Neural cell (in vitro differentiated cells): ENCODE measurements around the gene SLC2A4.

ENCODE experiments used
- CTCF ChIP-seq: fragments of 450-650 bp; IDR thresholded peaks from 2 replicates; pipeline ENCODE4 v1.5.1; 2014; ENCODE audit warnings: antibody characterized with exemption, mild to moderate bottlenecking, moderate library complexity; ENCODE audit not compliant: poor library complexity, severe bottlenecking
- POLR2AphosphoS5 ChIP-seq: IDR thresholded peaks from 2 replicates; pipeline ENCODE4 v1.6.1; 2012

GRCh38 chr17:7279448-7279847, 2.1 kb upstream of the SLC2A4 start:
- TF ChIP-seq CTCF = no peak
- TF ChIP-seq POLR2AphosphoS5 = no peak
